Kidney epithelial cell (primary cell): Measurements from ENCODE around the gene FGGY. TPM values are rescaled to one million over a fixed set of nuclear protein-coding genes. Genes with fewer than 3 reads are reported as not detected.

Experiments
- DNase-seq: peaks from one replicate; pipeline ENCODE4 v3.0.0-alpha.2; 2010; ENCODE audit warnings: low read depth
- H3K27me3 ChIP-seq: 2 replicates; pipeline ENCODE4 v1.6.0; 2011; ENCODE audit warnings: low read length; ENCODE audit not compliant: control insufficient read depth, insufficient read depth
- H3K36me3 ChIP-seq: 2 replicates; pipeline ENCODE4 v1.5.1; 2011; ENCODE audit warnings: low read length; ENCODE audit not compliant: control insufficient read depth, insufficient read depth
- H3K4me3 ChIP-seq: 2 replicates; pipeline ENCODE4 v1.5.1; 2011; ENCODE audit warnings: low read depth, mild to moderate bottlenecking, control low read depth, low read length
- total RNA-seq: library from RNA; depleted of rRNA; stranded (reverse); fragments of >200 nt; gene quantifications from 2 replicates; pipeline ENCODE4 v1.2.3, GENCODE V29; 2015
- TF ChIP-seq, protein P1 (sequence below): IDR thresholded peaks from 2 replicates; pipeline ENCODE4 v1.5.1; 2011; ENCODE audit warnings: mild to moderate bottlenecking, moderate library complexity, low read length, control low read depth, inconsistent platforms; ENCODE audit not compliant: insufficient read depth, poor library complexity, severe bottlenecking

The FGGY gene
- total RNA-seq, 1 donor from 2014 or later = 8.6 TPM

DNA sequence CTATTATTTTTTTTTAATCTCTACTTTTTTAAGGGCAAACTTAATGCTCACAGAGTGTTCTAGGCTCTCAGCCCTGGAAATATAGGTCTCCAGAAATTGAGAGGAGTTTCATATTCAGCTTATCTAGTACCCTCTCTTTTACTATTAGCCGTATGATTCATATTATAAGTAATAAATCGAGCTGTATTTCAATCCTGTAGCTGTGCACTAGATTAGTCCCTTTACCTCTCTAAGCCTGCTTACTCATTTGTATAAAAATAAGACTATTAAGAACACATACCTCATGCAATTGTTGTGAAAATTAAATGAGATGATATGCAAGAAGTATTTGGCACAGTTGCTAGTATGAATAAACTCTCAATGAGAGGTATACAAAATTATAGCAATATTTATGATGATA is 389.7 kb downstream of the FGGY start:
- Histone ChIP-seq H3K36me3 (no peaks in the 10 kb centered on the region), H3K27me3 (no peaks in the 10 kb centered on the region), H3K4me3 (no peak overlapping the region)
- TF ChIP-seq, protein P1, sequence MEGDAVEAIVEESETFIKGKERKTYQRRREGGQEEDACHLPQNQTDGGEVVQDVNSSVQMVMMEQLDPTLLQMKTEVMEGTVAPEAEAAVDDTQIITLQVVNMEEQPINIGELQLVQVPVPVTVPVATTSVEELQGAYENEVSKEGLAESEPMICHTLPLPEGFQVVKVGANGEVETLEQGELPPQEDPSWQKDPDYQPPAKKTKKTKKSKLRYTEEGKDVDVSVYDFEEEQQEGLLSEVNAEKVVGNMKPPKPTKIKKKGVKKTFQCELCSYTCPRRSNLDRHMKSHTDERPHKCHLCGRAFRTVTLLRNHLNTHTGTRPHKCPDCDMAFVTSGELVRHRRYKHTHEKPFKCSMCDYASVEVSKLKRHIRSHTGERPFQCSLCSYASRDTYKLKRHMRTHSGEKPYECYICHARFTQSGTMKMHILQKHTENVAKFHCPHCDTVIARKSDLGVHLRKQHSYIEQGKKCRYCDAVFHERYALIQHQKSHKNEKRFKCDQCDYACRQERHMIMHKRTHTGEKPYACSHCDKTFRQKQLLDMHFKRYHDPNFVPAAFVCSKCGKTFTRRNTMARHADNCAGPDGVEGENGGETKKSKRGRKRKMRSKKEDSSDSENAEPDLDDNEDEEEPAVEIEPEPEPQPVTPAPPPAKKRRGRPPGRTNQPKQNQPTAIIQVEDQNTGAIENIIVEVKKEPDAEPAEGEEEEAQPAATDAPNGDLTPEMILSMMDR = no peak
- no peak for DNase-seq

DNA sequence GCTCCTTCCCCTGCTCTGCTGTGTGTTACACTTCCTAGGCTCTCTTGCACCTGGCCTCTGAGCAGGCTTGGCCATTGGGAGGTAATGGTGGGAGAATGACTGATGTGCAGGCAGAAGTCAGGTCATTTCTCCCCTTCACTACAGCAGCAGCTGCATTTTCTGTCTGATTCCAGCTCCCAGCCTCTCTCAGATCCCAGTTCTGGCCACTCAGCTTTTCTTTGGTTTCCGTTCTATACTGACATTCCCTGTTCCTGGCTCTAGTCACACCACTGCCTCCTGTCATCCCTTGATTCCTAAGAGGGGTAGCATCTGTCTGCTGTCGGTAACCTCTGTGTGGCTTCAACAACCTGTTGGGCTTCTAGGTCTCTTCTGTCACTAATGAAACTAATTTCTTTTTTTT is 390.2 kb downstream of the FGGY start:
- DNase-seq = no peak
- no peaks in the 10 kb centered on the region for H3K36me3 ChIP-seq
- TF ChIP-seq, protein P1 = no peak
- H3K4me3 ChIP-seq = no peak overlapping the region
- H3K27me3 ChIP-seq = no peaks in the 10 kb centered on the region

DNA sequence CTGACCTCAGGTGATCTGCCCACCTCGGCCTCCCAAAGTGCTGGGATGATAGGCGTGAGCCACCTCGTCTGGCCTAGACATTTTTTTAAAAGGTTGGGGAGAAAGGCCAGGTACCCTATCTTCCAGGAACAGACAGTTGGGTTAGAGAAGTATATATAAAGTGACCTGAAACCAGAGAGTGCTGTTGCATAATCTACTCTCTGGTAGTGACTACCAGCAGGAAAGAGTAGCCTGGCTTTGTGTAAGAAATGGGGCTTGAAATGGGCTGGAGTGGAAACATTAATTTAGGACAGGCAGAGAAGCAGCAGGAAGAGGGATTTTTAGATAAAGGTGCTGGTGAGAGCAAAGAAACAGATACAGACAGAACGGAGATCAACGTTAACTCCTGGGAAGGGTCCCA is 392.1 kb downstream of the FGGY start:
- Histone ChIP-seq H3K27me3 (no peaks in the 10 kb centered on the region), H3K4me3 (no peak overlapping the region), H3K36me3 (no peaks in the 10 kb centered on the region)
- TF ChIP-seq, protein P1 = no peak
- DNase-seq = no peak

DNA sequence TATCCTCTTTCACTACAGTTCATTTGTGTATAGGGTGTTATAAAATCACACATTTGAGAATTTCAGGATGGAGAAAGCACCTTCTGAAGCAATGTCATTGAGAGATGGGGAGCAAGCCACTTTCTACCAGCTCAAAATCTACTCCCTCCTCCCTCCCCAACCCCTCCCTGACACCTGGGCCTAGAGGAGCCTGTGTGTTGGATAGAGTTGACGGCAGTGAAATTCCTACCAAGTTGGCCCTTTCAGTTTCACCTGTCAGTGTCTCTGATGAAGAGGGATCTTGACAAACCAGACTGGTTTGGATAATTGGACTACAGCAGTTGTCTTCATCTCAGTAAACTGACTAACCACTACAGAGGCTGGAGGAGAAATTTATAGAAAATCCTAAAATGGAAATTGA is 392.8 kb downstream of the FGGY start:
- Histone ChIP-seq H3K27me3 (no peaks in the 10 kb centered on the region), H3K36me3 (no peaks in the 10 kb centered on the region), H3K4me3 (no peak overlapping the region)
- no peak for DNase-seq
- TF ChIP-seq, protein P1 = no peak

DNA sequence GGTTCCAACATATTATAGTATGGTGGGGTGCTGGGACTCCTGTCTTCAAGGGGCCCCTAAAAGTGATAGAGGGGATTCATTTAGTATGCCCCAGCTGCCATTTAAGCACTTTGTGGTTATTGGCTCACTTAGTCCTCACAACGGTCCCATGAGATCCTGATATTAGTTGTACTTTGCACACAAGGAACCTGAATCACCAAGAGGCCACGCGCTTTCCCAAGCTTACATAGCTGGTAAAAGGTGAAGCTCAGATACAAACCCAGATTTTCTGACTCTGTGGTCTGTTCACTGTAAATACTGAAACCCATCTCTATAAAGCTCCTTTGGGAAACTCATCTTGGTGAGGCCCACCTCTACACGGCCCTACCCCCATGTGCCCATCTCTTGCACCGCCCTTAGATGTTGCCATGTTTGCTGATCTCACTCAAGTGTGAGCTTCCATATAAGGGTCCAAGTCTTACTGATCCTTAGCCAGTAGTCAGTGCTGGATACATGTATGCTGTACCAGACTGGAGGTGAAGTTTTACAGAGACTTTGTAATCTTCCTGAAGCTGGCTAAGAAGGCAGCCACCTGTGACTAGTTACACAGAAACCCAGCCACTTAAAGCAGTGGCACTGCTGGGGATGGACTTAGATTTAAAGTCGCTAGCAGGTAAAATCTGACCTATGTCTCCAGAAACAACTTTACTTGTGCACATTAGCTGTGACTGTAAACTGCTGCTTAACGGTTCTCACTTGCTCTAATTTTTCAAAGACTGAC is 393.5 kb downstream of the FGGY start:
- no peak overlapping the region for H3K4me3 ChIP-seq
- no peaks in the 10 kb centered on the region for H3K27me3 ChIP-seq
- H3K36me3 ChIP-seq = no peaks in the 10 kb centered on the region
- DNase-seq = no peak
- TF ChIP-seq, protein P1 = no peak

DNA sequence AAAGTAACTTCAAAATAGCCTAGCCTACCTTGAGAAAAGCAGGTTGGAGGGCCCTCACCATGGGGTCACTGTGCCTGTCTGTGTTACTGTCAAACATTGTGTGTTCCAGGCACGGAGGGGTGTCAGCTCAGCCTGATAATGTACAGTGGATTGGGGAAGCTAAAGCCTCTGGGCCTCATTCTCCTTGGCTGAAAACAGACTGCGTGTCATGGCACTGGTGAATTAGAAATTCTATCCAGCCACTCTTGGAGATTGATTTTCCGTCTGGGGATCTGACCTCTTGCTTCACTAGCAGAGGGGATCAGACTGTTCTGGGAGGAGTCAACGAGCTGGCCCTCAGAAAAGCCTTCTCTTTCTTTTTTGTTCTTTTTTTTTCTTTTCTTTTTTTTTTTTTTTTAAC is 394.4 kb downstream of the FGGY start:
- H3K36me3 ChIP-seq = no peaks in the 10 kb centered on the region
- H3K4me3 ChIP-seq = no peak overlapping the region
- H3K27me3 ChIP-seq = no peaks in the 10 kb centered on the region
- DNase-seq = no peak
- TF ChIP-seq, protein P1 = no peak
